K562 (cell line): Measurements from ENCODE around the gene GASK1A. TPM values are rescaled to one million over a fixed set of nuclear protein-coding genes. Genes with fewer than 3 reads are reported as not detected.

ENCODE experiments used
- ARID4B ChIP-seq: sonication (generic); formaldehyde crosslinking; IDR thresholded peaks from 2 replicates; pipeline ENCODE4 v1.8.0; 2022; ENCODE audit warnings: mild to moderate bottlenecking, missing genetic modification reagents
- CREB3L1 ChIP-seq: fragments of 450-650 bp; IDR thresholded peaks from 2 replicates; pipeline ENCODE4 v1.6.1; 2014; ENCODE audit warnings: low read depth, mild to moderate bottlenecking, moderate library complexity, borderline replicate concordance
- NCOA6 ChIP-seq: fragments of 450-650 bp; IDR thresholded peaks from 2 replicates; pipeline ENCODE4 v1.6.1; 2017; ENCODE audit warnings: mild to moderate bottlenecking
- NEUROD1 ChIP-seq: fragments of 150-350 bp; IDR thresholded peaks from 2 replicates; pipeline ENCODE4 v1.6.1; 2014; ENCODE audit warnings: borderline replicate concordance, low read length, low read depth; ENCODE audit not compliant: partially characterized antibody
- ZFP36 ChIP-seq: fragments of 150-350 bp; IDR thresholded peaks from 2 replicates; pipeline ENCODE4 v1.6.1; 2018; ENCODE audit warnings: low read length, low read depth; ENCODE audit not compliant: partially characterized antibody
- polyA plus RNA-seq, 8 experiments: library from polyadenylated mRNA; depleted of rRNA in 4 of 8; stranded (reverse) in 5 of 8; unstranded in 3 of 8; fragments of >200 nt; fragmentation: Nextera tagmentation in 2 of 8; fragmentation: Illumina TruSeq in 1 of 8; extraction: Ambion mirVana in 2 of 8; extraction: Trizol in 1 of 8; gene quantifications; 2 replicates each; pipeline versions ENCODE4 v1.2.1 to v1.2.3, GENCODE V29; 2011 to 2014; ENCODE audit warnings: inconsistent platforms in 1 of 8, missing spikeins in 1 of 8
- total RNA-seq, 7 experiments: library from RNA; depleted of rRNA in 6 of 7; stranded (reverse); fragments of >200 nt in 6 of 7; fragmentation: Illumina TruSeq in 2 of 7; extraction: Trizol in 2 of 7; gene quantifications; 2 replicates each; pipeline versions ENCODE4 v1.2.1 to v1.2.3, GENCODE V29; 2011 to 2021; ENCODE audit warnings: low replicate concordance in 1 of 7

GASK1A gene
- total and polyA plus RNA-seq, 9 of the 15 experiments (the other 6 are each of a cell fraction or from before 2014, with no cell fraction given) = 0.04 to 0.11 (median 0.05) TPM; not detected in 5

- no peak for TF ChIP-seq NCOA6
- no peak for TF ChIP-seq ZFP36
- TF ChIP-seq ARID4B (CRISPR knock-in tag) = no peak
- no peak for TF ChIP-seq CREB3L1
- TF ChIP-seq NEUROD1 = no peak
Observed at GRCh38 chr3:43062564-43063040, 83.5 kb downstream of the GASK1A start (continued).
